Brain microvascular endothelial cell (primary cell): ENCODE measurements around the gene SURF2.

Experiments used
- DNase-seq: peaks from one replicate; pipeline ENCODE4 v3.0.0-alpha.2; 2020
- H3K27ac ChIP-seq: fragments of 250-450 bp; sonication (Bioruptor Pico); 2 replicates; pipeline ENCODE4 v1.5.1; 2020; ENCODE audit warnings: mild to moderate bottlenecking, moderate library complexity
- H3K27me3 ChIP-seq: fragments of 250-450 bp; sonication (Bioruptor Pico); replicated peaks from 2 replicates; pipeline ENCODE4 v1.5.1; 2020; ENCODE audit warnings: mild to moderate bottlenecking
- H3K36me3 ChIP-seq: fragments of 250-450 bp; sonication (Bioruptor Pico); replicated peaks from 2 replicates; pipeline ENCODE4 v1.5.1; 2020; ENCODE audit warnings: mild to moderate bottlenecking
- H3K4me3 ChIP-seq: 2 replicates; pipeline ENCODE4 v1.5.1; 2011; ENCODE audit warnings: low read depth, mild to moderate bottlenecking, control low read depth, low read length, moderate library complexity
- CTCF ChIP-seq: IDR thresholded peaks from 2 replicates; pipeline ENCODE4 v1.5.1; 2011; ENCODE audit warnings: low read depth, mild to moderate bottlenecking, moderate library complexity, low read length, control low read depth, inconsistent platforms; ENCODE audit errors: missing control alignments
- in situ Hi-C: cut with HindIII; loops from 2 replicates; pipeline ENCODE4 v1.10.0; 2017; ENCODE audit warnings: low sequenced_read_pairs, low pct_ligation_motif_present

Gene SURF2

GRCh38 chr9:133368249-133368881, 12.0 kb downstream of the SURF2 start:
- no peak overlapping the region for H3K4me3 ChIP-seq
- no peak for DNase-seq
- no peak for TF ChIP-seq CTCF
- peaks cover 84% of the 10 kb centered on the region for H3K36me3 ChIP-seq
- peak overlapping the region; percentile 26 for H3K27ac ChIP-seq
- no peaks in the 10 kb centered on the region for H3K27me3 ChIP-seq
- in situ Hi-C loops = no loop called here

DNA sequence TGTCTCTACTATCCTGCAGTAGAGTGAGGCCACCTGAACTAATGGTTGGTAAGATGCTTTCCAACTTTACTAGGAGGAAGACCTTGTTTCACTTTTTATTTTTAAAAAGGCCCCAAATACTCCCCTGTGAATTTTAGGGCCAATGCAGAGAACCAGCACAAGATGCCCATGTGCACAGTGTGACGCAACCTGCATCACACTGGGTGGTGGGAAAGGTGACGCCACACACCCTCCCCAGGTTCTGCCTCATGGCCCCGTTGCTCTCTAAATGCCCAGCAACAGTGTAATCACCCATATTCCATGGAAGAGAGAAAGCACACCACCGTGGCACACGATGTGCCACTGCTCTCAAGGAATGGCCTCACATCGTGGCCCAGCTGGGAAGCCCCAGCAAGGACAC, 13.1 kb downstream of the SURF2 start:
- no peak for DNase-seq
- TF ChIP-seq CTCF = no peak
- in situ Hi-C loops = no loop called here
- peaks cover 75% of the 10 kb centered on the region for H3K36me3 ChIP-seq
- no peak overlapping the region for H3K27ac ChIP-seq
- H3K4me3 ChIP-seq = no peak overlapping the region
- H3K27me3 ChIP-seq = no peaks in the 10 kb centered on the region

- peaks cover 73% of the 10 kb centered on the region for H3K36me3 ChIP-seq
- H3K27ac ChIP-seq = no peak overlapping the region
- TF ChIP-seq CTCF = no peak
- H3K27me3 ChIP-seq = no peaks in the 10 kb centered on the region
- in situ Hi-C loops = no loop called here
- no peak for DNase-seq
- H3K4me3 ChIP-seq = no peak overlapping the region
Observed at GRCh38 chr9:133369933-133370332, 13.6 kb downstream of the SURF2 start.

DNA sequence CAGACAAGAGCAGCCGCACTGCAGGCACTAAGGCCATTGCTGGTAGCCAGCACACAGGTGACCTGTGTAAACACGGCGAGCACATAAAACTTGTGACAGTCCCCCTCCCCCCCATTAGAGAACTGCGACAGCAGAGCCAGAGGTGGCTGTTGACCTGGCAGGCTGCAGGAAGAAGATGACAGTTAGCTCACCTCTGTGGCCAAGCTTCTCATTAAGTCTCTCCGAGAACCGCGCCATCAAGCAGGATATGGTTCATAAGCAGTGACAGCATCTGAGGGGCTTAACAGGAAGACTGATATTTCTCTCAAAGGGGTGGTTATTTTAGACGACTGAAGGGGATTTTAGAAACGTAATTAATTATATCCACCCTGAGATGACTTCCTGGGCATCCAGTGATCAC, 14.3 kb downstream of the SURF2 start:
- H3K36me3 ChIP-seq = peaks cover 67% of the 10 kb centered on the region
- DNase-seq = no peak
- H3K27me3 ChIP-seq = no peaks in the 10 kb centered on the region
- no peak overlapping the region for H3K4me3 ChIP-seq
- no peak overlapping the region for H3K27ac ChIP-seq
- in situ Hi-C loops = no loop called here
- TF ChIP-seq CTCF = no peak

DNA sequence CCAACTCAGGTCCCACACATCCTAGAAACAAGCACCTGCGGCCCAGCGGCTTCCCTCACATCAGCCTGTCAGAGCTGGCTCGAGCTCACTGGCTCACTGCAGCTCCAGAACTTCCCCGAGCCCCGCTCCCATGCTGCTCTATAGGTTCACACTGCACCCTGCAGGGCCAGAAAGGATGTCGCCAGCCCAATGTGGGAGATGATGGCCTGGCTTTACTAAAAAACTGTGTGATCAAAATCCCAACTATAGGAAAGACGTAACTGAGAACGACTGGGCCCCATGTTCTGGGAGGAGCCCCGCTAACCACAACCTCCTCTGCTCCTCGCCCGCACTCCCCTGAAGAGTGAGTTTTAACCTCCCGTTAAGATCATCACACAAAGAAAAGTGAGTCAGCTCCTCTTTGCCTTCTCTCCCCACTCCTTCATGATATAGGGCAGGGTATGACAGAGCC, 14.9 kb downstream of the SURF2 start:
- TF ChIP-seq CTCF = no peak
- no peak overlapping the region for H3K4me3 ChIP-seq
- peak; percentile 35 for DNase-seq
- H3K27me3 ChIP-seq = no peaks in the 10 kb centered on the region
- in situ Hi-C loops = no loop called here
- no peak overlapping the region for H3K27ac ChIP-seq
- peaks cover 62% of the 10 kb centered on the region for H3K36me3 ChIP-seq

- no peak for TF ChIP-seq CTCF
- Histone ChIP-seq H3K27me3 (no peaks in the 10 kb centered on the region), H3K4me3 (no peak overlapping the region), H3K36me3 (peaks cover 53% of the 10 kb centered on the region), H3K27ac (no peak overlapping the region)
- DNase-seq = no peak
- in situ Hi-C loops = no loop called here
Observed at GRCh38 chr9:133372144-133372543, 15.8 kb downstream of the SURF2 start.
